Left lung (tissue), 10 donors: ENCODE measurements around the gene OSBPL1A. TPM values are rescaled to one million over a fixed set of nuclear protein-coding genes. Genes with fewer than 3 reads are reported as not detected.

Experiments
- ATAC-seq: fragments of 200-7000 bp; cut with Tn5 transposase; one replicate; pipeline ENCODE4 v1.9.1; 2020; ENCODE audit warnings: moderate library complexity
- DNase-seq, 4 donors: peaks; one replicate each; pipeline ENCODE4 v3.0.0-alpha.2; 2013 to 2020
- H3K27ac ChIP-seq, 2 donors: fragments of 200-600 bp; sonication (generic) in 1 of 2; one replicate each; pipeline versions ENCODE4 v1.5.0 to v1.8.0; 2020 to 2021
- H3K27me3 ChIP-seq, 2 donors: fragments of 200-600 bp; sonication (generic) in 1 of 2; one replicate each; pipeline versions ENCODE4 v1.5.0 to v1.8.0; 2020 to 2021
- H3K36me3 ChIP-seq, 2 donors: fragments of 200-600 bp; sonication (generic) in 1 of 2; one replicate each; pipeline versions ENCODE4 v1.5.0 to v1.8.0; 2020 to 2021
- H3K4me1 ChIP-seq, 2 donors: fragments of 200-600 bp; one replicate each; pipeline ENCODE4 v1.8.0; 2021
- H3K4me3 ChIP-seq, 2 donors: fragments of 200-600 bp; sonication (generic) in 1 of 2; one replicate each; pipeline versions ENCODE4 v1.5.0 to v1.8.0; 2020 to 2021; ENCODE audit warnings: mild to moderate bottlenecking in 1 of 2
- H3K9me3 ChIP-seq, 2 donors: fragments of 200-600 bp; sonication (generic) in 1 of 2; one replicate each; pipeline versions ENCODE4 v1.5.0 to v1.8.0; 2020 to 2021
- CTCF ChIP-seq, 2 donors: fragments of 200-600 bp; sonication (generic) in 1 of 2; IDR thresholded peaks; one replicate each; pipeline versions ENCODE4 v1.5.0 to v1.8.0; 2021; ENCODE audit warnings: antibody characterized with exemption in 2 of 2
- intact Hi-C, 2 donors: fragments of 100-400 bp; cut with DNase I; formaldehyde crosslinking; loops; one replicate each; pipeline versions ENCODE4 v1.11.2 to v1.14.2; 2022
- polyA plus RNA-seq, 6 donors: library from polyadenylated mRNA; unstranded; fragments of 120-200 nt; gene quantifications; one replicate each; pipeline ENCODE4 v1.2.1, GENCODE V29; 2013; ENCODE audit not compliant: insufficient read length in 6 of 6
- total RNA-seq, 2 donors: library from RNA; stranded (reverse); fragmentation: NEBNext Ultra II Directional; extraction: Animal tissue kit (Norgen Biotek cat#: 25700); gene quantifications; one replicate each; pipeline ENCODE4 v1.2.1, GENCODE V29; 2021
- donor health status: DM: no; HTN: yes; CAD: no.
- donor health status: DM: no; HTN: no; CAD: no.

The OSBPL1A gene
- total and polyA plus RNA-seq, 8 donors: 29.6 to 65.7 (median 55.1) TPM

- Histone ChIP-seq H3K4me3 (no peak overlapping the region), H3K27me3 (no peaks in the 10 kb centered on the region), H3K27ac (no peak overlapping the region), H3K36me3 (peaks cover 0 to 15% of the 10 kb centered on the region in 2 donors), H3K9me3 (no peaks in the 10 kb centered on the region), H3K4me1 (no peaks in the 10 kb centered on the region)
- ATAC-seq: no peak
- intact Hi-C loops: no loop called here
- no peak for TF ChIP-seq CTCF (IDR thresholded peaks at IDR 0.05)
- DNase-seq: no peak
Observed at GRCh38 chr18:24333084-24333483, 64.5 kb downstream of the OSBPL1A start.

- Histone ChIP-seq H3K27me3 (no peaks in the 10 kb centered on the region), H3K4me1 (no peaks in the 10 kb centered on the region), H3K9me3 (no peaks in the 10 kb centered on the region), H3K36me3 (no peaks in the 10 kb centered on the region), H3K27ac (no peak overlapping the region), H3K4me3 (no peak overlapping the region)
- no peak for TF ChIP-seq CTCF (IDR thresholded peaks at IDR 0.05)
- intact Hi-C loops: no loop called here
- ATAC-seq (no peak), DNase-seq (no peak)
Observed at GRCh38 chr18:24326211-24326610, 71.4 kb downstream of the OSBPL1A start.

- DNase-seq (no peak), ATAC-seq (no peak)
- Histone ChIP-seq H3K4me3 (no peak overlapping the region), H3K4me1 (no peaks in the 10 kb centered on the region), H3K36me3 (no peaks in the 10 kb centered on the region), H3K27me3 (no peaks in the 10 kb centered on the region), H3K27ac (no peak overlapping the region), H3K9me3 (no peaks in the 10 kb centered on the region)
- intact Hi-C loops: no loop called here
- TF ChIP-seq CTCF (IDR thresholded peaks at IDR 0.05): no peak
Observed at GRCh38 chr18:24322584-24323136, 75.0 kb downstream of the OSBPL1A start.

GRCh38 chr18:24321071-24321470, 76.6 kb downstream of the OSBPL1A start:
- DNase-seq (no peak), ATAC-seq (no peak)
- no peak for TF ChIP-seq CTCF (IDR thresholded peaks at IDR 0.05)
- Histone ChIP-seq H3K36me3 (no peaks in the 10 kb centered on the region), H3K4me3 (no peak overlapping the region), H3K27ac (no peak overlapping the region), H3K9me3 (no peaks in the 10 kb centered on the region), H3K27me3 (no peaks in the 10 kb centered on the region), H3K4me1 (no peaks in the 10 kb centered on the region)
- intact Hi-C loops: no loop called here

- H3K4me3 ChIP-seq: no peak overlapping the region
- H3K36me3 ChIP-seq: no peaks in the 10 kb centered on the region
- intact Hi-C loops: no loop called here
- H3K27me3 ChIP-seq: no peaks in the 10 kb centered on the region
- no peaks in the 10 kb centered on the region for H3K9me3 ChIP-seq
- H3K27ac ChIP-seq: no peak overlapping the region
- TF ChIP-seq CTCF (IDR thresholded peaks at IDR 0.05): no peak
- no peaks in the 10 kb centered on the region for H3K4me1 ChIP-seq
- ATAC-seq (no peak), DNase-seq (no peak)
Observed at GRCh38 chr18:24319757-24320156, 77.9 kb downstream of the OSBPL1A start.
